ENCODE measurements around the gene MRPL12. TPM values are rescaled to one million over a fixed set of nuclear protein-coding genes. Genes with fewer than 3 reads are reported as not detected.

Gene MRPL12
- total and polyA plus RNA-seq, 9 of the 15 experiments (the other 6 are each of a cell fraction or from before 2014, with no cell fraction given), result 0.94 to 338 (median 100) TPM

- TF ChIP-seq ELF1 (tag; IDR thresholded peaks at IDR 0.05) (0 out of 2 replicates have a peak, but pooled peaks have one; percentile 21), CEBPG (CRISPR knock-in tag; IDR thresholded peaks at IDR 0.05) (no peak), CEBPG (tag; conservative IDR thresholded peaks at IDR 0.05 in 1 of 2, IDR thresholded peaks at IDR 0.05 in 1 of 2) (peak in 1 of 2 experiments; percentile 42; a peak in 1 of 4 replicates), CTCF (IDR thresholded peaks at IDR 0.05 in 2 of 3, conservative IDR thresholded peaks at IDR 0.05 in 1 of 3; ENCODE audit: insufficient read depth in 2 of 3, low read depth in 1 of 3, low read length in 3 of 3) (no peak), DPF2 (IDR thresholded peaks at IDR 0.05) (peak; percentile 83), ZBED1 (IDR thresholded peaks at IDR 0.05) (no peak), ARID2 (IDR thresholded peaks at IDR 0.05) (no peak), MAFF (IDR thresholded peaks at IDR 0.05; ENCODE audit: low read length) (peak; percentile 100), GABPB1 (CRISPR knock-in tag; IDR thresholded peaks at IDR 0.05) (0 out of 2 replicates have a peak, but pooled peaks have one; percentile 30), SMARCE1 (IDR thresholded peaks at IDR 0.05) (peak; percentile 71), ZNF316 (IDR thresholded peaks at IDR 0.05) (peak; percentile 100), NONO (IDR thresholded peaks at IDR 0.05; ENCODE audit: low read depth in 2 of 2, low read length in 1 of 2) (no peak), MTA1 (IDR thresholded peaks at IDR 0.05; ENCODE audit: borderline replicate concordance) (no peak), THRAP3 (IDR thresholded peaks at IDR 0.05; ENCODE audit: borderline replicate concordance) (no peak), CLOCK (CRISPR knock-in tag; IDR thresholded peaks at IDR 0.05; ENCODE audit: borderline replicate concordance) (no peak), TEAD4 (IDR thresholded peaks at IDR 0.05; ENCODE audit: low read length) (0 out of 2 replicates have a peak, but pooled peaks have one; percentile 9), TEAD4 (CRISPR knock-in tag; IDR thresholded peaks at IDR 0.05; ENCODE audit: borderline replicate concordance) (no peak), BACH1 (tag; IDR thresholded peaks at IDR 0.05) (peak; percentile 99), SNRNP70 (optimal IDR thresholded peaks at IDR 0.05; ENCODE audit: low read depth, low read length) (peak; percentile 21), NFE2 (IDR thresholded peaks at IDR 0.05; ENCODE audit: low read depth) (peak; percentile 92), SMARCA4 (IDR thresholded peaks at IDR 0.05) (peak; percentile 77), SUPT5H (IDR thresholded peaks at IDR 0.05) (peak; percentile 63), ZNF384 (IDR thresholded peaks at IDR 0.05; ENCODE audit: low read depth, low read length) (peak; percentile 98), ZNF124 (CRISPR knock-in tag; IDR thresholded peaks at IDR 0.05) (no peak)
- TF ChIP-seq, protein P1, sequence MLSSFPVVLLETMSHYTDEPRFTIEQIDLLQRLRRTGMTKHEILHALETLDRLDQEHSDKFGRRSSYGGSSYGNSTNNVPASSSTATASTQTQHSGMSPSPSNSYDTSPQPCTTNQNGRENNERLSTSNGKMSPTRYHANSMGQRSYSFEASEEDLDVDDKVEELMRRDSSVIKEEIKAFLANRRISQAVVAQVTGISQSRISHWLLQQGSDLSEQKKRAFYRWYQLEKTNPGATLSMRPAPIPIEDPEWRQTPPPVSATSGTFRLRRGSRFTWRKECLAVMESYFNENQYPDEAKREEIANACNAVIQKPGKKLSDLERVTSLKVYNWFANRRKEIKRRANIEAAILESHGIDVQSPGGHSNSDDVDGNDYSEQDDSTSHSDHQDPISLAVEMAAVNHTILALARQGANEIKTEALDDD (IDR thresholded peaks at IDR 0.05), result no peak
Measured at GRCh38 chr17:81722184-81723120, 19.3 kb downstream of the MRPL12 start (continued).
